Neural progenitor cell (in vitro differentiated cells): ENCODE data around the gene CHAC1. TPM values are rescaled to one million over a fixed set of nuclear protein-coding genes. Genes with fewer than 3 reads are reported as not detected.

ENCODE experiments used
- DNase-seq: peaks from one replicate; pipeline ENCODE4 v3.0.0-alpha.2; 2016; ENCODE audit warnings: low spot score
- H2AFZ ChIP-seq: fragments of 200-600 bp; sonication (generic); replicated peaks from 2 replicates; pipeline ENCODE4 v1.6.1; 2016; ENCODE audit warnings: antibody characterized with exemption
- H3F3A ChIP-seq: fragments of 200-600 bp; sonication (generic); 2 replicates; pipeline ENCODE4 v1.6.1; 2016; ENCODE audit warnings: antibody characterized with exemption, low read depth
- H3K27ac ChIP-seq: fragments of 200-600 bp; sonication (generic); 2 replicates; pipeline ENCODE4 v1.5.1; 2016; ENCODE audit warnings: mild to moderate bottlenecking
- H3K27me3 ChIP-seq: fragments of 200-600 bp; sonication (generic); 2 replicates; pipeline ENCODE4 v1.6.1; 2016; ENCODE audit warnings: mild to moderate bottlenecking, moderate library complexity
- H3K36me3 ChIP-seq: fragments of 200-600 bp; sonication (generic); 2 replicates; pipeline ENCODE4 v1.5.1; 2016
- H3K4me1 ChIP-seq: fragments of 200-600 bp; sonication (generic); 2 replicates; pipeline ENCODE4 v1.6.1; 2016; ENCODE audit warnings: mixed run types
- H3K4me2 ChIP-seq: fragments of 200-600 bp; sonication (generic); 2 replicates; pipeline ENCODE4 v1.6.1; 2016
- H3K4me3 ChIP-seq: fragments of 200-600 bp; sonication (generic); 2 replicates; pipeline ENCODE4 v1.5.1; 2016
- H3K79me2 ChIP-seq: fragments of 200-600 bp; sonication (generic); 2 replicates; pipeline ENCODE4 v1.6.1; 2016; ENCODE audit warnings: low read depth
- H3K9ac ChIP-seq: fragments of 200-600 bp; sonication (generic); 2 replicates; pipeline ENCODE4 v1.6.1; 2016
- H3K9me3 ChIP-seq: fragments of 200-600 bp; sonication (generic); 2 replicates; pipeline ENCODE4 v1.5.1; 2016; ENCODE audit warnings: low read depth
- H4K20me1 ChIP-seq: fragments of 200-600 bp; sonication (generic); 2 replicates; pipeline ENCODE4 v1.6.1; 2016; ENCODE audit warnings: low read depth
- H3K27ac Mint-ChIP-seq: 3 replicates; pipeline ENCODE4 v1.8.0; 2021; ENCODE audit warnings: mixed read lengths
- H3K27me3 Mint-ChIP-seq: 2 replicates; pipeline ENCODE4 v1.8.0; 2022; ENCODE audit warnings: low read depth, mild to moderate bottlenecking, inconsistent platforms, moderate library complexity, mixed read lengths; ENCODE audit not compliant: insufficient read depth
- H3K36me3 Mint-ChIP-seq: 3 replicates; pipeline ENCODE4 v1.8.0; 2021; ENCODE audit warnings: mixed read lengths
- H3K4me1 Mint-ChIP-seq: 3 replicates; pipeline ENCODE4 v1.8.0; 2021; ENCODE audit warnings: mixed read lengths
- H3K4me3 Mint-ChIP-seq: 3 replicates; pipeline ENCODE4 v1.8.0; 2021; ENCODE audit warnings: mild to moderate bottlenecking, moderate library complexity, mixed read lengths
- H3K9me3 Mint-ChIP-seq: 3 replicates; pipeline ENCODE4 v1.8.0; 2020; ENCODE audit warnings: mixed read lengths
- CTCF ChIP-seq: fragments of 200-600 bp; sonication (generic); IDR thresholded peaks from 2 replicates; pipeline ENCODE4 v1.5.1; 2017; ENCODE audit warnings: antibody characterized with exemption, mild to moderate bottlenecking
- EZH2 ChIP-seq: fragments of 200-600 bp; sonication (generic); IDR thresholded peaks from 2 replicates; pipeline ENCODE4 v1.6.1; 2017; ENCODE audit warnings: antibody characterized with exemption, mild to moderate bottlenecking, moderate library complexity
- EZH2phosphoT487 ChIP-seq: fragments of 200-600 bp; sonication (generic); IDR thresholded peaks from 2 replicates; pipeline ENCODE4 v1.6.1; 2017; ENCODE audit warnings: antibody characterized with exemption
- total RNA-seq: library from RNA; depleted of rRNA; stranded (reverse); fragments of >200 nt; gene quantifications from 2 replicates; pipeline ENCODE4 v1.2.3, GENCODE V29; 2015; ENCODE audit warnings: low replicate concordance

The CHAC1 gene
- total RNA-seq, 1 donor from 2014 or later: 2.4 TPM

DNA sequence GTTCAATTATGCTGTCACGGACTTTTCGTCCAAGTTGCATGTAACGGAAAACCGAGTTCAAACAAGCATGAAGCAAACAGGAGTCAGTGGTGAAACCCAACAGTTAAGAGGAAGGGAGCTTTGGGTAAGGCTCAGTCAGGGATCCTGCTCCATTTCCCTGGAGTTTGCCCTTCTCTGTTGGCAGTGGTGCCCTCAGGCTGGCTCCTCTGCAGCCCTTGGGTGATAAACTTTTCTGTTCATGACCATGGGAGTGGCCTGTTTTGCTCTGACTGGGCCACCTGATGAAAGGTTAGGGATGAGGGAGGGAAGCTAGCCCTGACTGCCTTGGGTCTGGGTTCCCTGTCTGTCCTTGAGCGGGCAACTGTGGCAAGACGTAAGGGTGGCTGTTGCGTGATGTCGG, 16.1 kb downstream of the CHAC1 start:
- no peaks in the 10 kb centered on the region for H3K27me3 ChIP-seq
- TF ChIP-seq CTCF (no peak), EZH2 (no peak), EZH2phosphoT487 (no peak)
- no peak overlapping the region for H3K27ac Mint-ChIP-seq

DNA sequence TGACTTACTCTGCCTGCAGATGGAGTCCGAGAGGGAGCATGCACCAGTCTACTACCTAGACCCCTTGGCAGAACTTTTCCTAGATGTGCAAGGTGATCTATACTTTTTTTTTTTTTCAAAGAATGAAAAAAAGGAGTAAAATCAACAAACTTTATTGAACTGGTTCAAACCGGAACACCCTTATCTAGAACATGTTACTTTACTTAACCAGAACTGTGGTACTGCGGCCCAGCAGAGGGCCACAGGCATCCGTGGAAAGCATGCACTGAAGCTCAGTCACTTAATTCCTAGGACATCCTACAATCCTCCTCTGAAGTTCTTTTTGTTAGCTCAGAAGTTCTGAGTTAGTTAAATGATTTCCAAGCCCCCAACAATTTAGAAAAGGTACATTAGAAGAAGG, 21.6 kb downstream of the CHAC1 start:
- no peak overlapping the region for H3K27ac Mint-ChIP-seq
- Histone ChIP-seq H3K4me1 (peaks cover 6% of the 10 kb centered on the region), H3K36me3 (no peaks in the 10 kb centered on the region), H2AFZ (no peak overlapping the region), H3K27ac (no peak overlapping the region), H4K20me1 (no peaks in the 10 kb centered on the region), H3F3A (no peaks in the 10 kb centered on the region), H3K9me3 (no peaks in the 10 kb centered on the region), H3K4me3 (no peak overlapping the region), H3K4me2 (no peak overlapping the region), H3K27me3 (no peaks in the 10 kb centered on the region), H3K9ac (no peak overlapping the region), H3K79me2 (no peaks in the 10 kb centered on the region)
- H3K4me1 Mint-ChIP-seq: peaks cover 9% of the 10 kb centered on the region
- H3K27me3 Mint-ChIP-seq: peaks cover 2% of the 10 kb centered on the region
- no peak for DNase-seq
- no peaks in the 10 kb centered on the region for H3K9me3 Mint-ChIP-seq
- no peak overlapping the region for H3K4me3 Mint-ChIP-seq
- TF ChIP-seq EZH2phosphoT487 (no peak), CTCF (no peak), EZH2 (no peak)
- H3K36me3 Mint-ChIP-seq: no peaks in the 10 kb centered on the region

More for the DNA sequence above, 16.1 kb downstream of the CHAC1 start:
- no peaks in the 10 kb centered on the region for H3K36me3 ChIP-seq
- peaks cover 12% of the 10 kb centered on the region for H3K4me1 ChIP-seq
- H3K36me3 Mint-ChIP-seq: no peaks in the 10 kb centered on the region
- peaks cover 14% of the 10 kb centered on the region for H3F3A ChIP-seq
- H2AFZ ChIP-seq: no peak overlapping the region
- H3K9me3 Mint-ChIP-seq: no peaks in the 10 kb centered on the region
- no peaks in the 10 kb centered on the region for H4K20me1 ChIP-seq
- no peak overlapping the region for H3K27ac ChIP-seq
- no peak overlapping the region for H3K4me3 Mint-ChIP-seq
- H3K9ac ChIP-seq: no peak overlapping the region
- H3K9me3 ChIP-seq: no peaks in the 10 kb centered on the region
- H3K4me3 ChIP-seq: no peak overlapping the region
- H3K27me3 Mint-ChIP-seq: peaks cover 6% of the 10 kb centered on the region
- H3K4me1 Mint-ChIP-seq: peaks cover 21% of the 10 kb centered on the region
- no peak for DNase-seq
- no peaks in the 10 kb centered on the region for H3K79me2 ChIP-seq
- no peak overlapping the region for H3K4me2 ChIP-seq

DNA sequence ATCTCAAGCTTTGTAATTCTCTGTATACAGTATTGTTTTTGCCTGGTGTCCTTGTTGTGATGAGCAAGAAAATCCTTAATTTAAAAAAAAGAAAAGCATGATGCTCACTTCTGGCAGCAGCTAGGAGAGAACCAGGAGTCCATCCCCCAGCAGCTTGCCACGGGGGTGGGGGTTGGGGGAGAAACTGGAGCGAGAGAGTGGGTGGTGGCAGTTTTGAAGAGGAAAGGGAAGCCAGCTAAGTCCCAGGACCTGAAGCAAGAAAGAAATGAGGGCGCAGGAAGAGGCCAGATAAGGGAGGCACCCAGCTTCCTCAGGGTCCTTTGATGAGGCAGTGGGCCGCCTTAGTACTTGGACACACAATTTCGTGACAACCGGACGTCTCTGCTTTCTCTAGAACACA, 23.5 kb downstream of the CHAC1 start:
- H3K4me2 ChIP-seq: no peak overlapping the region
- no peaks in the 10 kb centered on the region for H3K79me2 ChIP-seq
- peaks cover 4% of the 10 kb centered on the region for H3K27me3 Mint-ChIP-seq
- no peak overlapping the region for H3K4me3 Mint-ChIP-seq
- H3K4me1 ChIP-seq: peaks cover 6% of the 10 kb centered on the region
- DNase-seq: no peak
- H3K36me3 ChIP-seq: no peaks in the 10 kb centered on the region
- peaks cover 9% of the 10 kb centered on the region for H3K4me1 Mint-ChIP-seq
- H3K9ac ChIP-seq: no peak overlapping the region
- H3F3A ChIP-seq: no peaks in the 10 kb centered on the region
- no peaks in the 10 kb centered on the region for H3K27me3 ChIP-seq
- TF ChIP-seq EZH2 (no peak), CTCF (no peak), EZH2phosphoT487 (no peak)
- H3K9me3 Mint-ChIP-seq: no peaks in the 10 kb centered on the region
- no peak overlapping the region for H3K4me3 ChIP-seq
- H3K27ac ChIP-seq: no peak overlapping the region
- no peaks in the 10 kb centered on the region for H3K9me3 ChIP-seq
- peaks cover 9% of the 10 kb centered on the region for H3K36me3 Mint-ChIP-seq
- no peak overlapping the region for H3K27ac Mint-ChIP-seq
- no peaks in the 10 kb centered on the region for H4K20me1 ChIP-seq
- no peak overlapping the region for H2AFZ ChIP-seq
